Measurements from ENCODE around the gene C2orf49.

- TF ChIP-seq CTCF (IDR thresholded peaks at IDR 0.05) (no peak), EP300 (IDR thresholded peaks at IDR 0.05) (no peak), POLR2A (IDR thresholded peaks at IDR 0.05) (no peak), POLR2AphosphoS5 (IDR thresholded peaks at IDR 0.05) (no peak)
Observed at GRCh38 chr2:105323111-105323510, 14.2 kb upstream of the C2orf49 start.
